GM12878 (cell line): ENCODE data around the gene DDX24. TPM values are rescaled to one million over a fixed set of nuclear protein-coding genes. Genes with fewer than 3 reads are reported as not detected.
A peak's percentile ranks its signal among the peaks of the same experiment; 100 is the strongest.

Experiments used
- ATAC-seq: fragments of 200-7000 bp; cut with Tn5 transposase; 3 replicates; pipeline ENCODE4 v1.9.1; 2020; ENCODE audit warnings: mild to moderate bottlenecking, moderate library complexity
- BruUV-seq: library from RNA; stranded (reverse); fragments of 400-500 nt; replicated peaks from 2 replicates; lab custom pipeline; 2021; lab: Mats Ljungman, UMichigan
- CTCF ChIA-PET: fragments of 300-600 bp; sonication (Branson Sonifier 250); formaldehyde crosslinking; extraction: SDS; loops from one replicate; lab custom pipeline; 2021; ENCODE audit warnings: inconsistent platforms; lab: Yijun Ruan, JAX
- POLR2A ChIA-PET: fragments of 350-600 bp; formaldehyde crosslinking; extraction: SDS; loops from one replicate; lab custom pipeline; 2021; ENCODE audit warnings: inconsistent platforms; lab: Charles Lee
- RAD21 ChIA-PET: fragments of 300-600 bp; sonication (Branson Sonifier 250); formaldehyde crosslinking; loops from one replicate; lab custom pipeline; 2023; ENCODE audit warnings: antibody characterized with exemption; ENCODE audit not compliant: unreplicated experiment; lab: Charles Lee
- SMC1A ChIA-PET: fragments of 300-600 bp; sonication (Branson Sonifier 250); formaldehyde crosslinking; loops from one replicate; lab custom pipeline; 2023; ENCODE audit not compliant: unreplicated experiment, uncharacterized antibody; lab: Charles Lee
- DNase-seq: peaks from one replicate; pipeline ENCODE4 v3.0.0-alpha.2; 2011; ENCODE audit warnings: low read depth, low spot score
- FAIRE-seq: peaks from 3 replicates; lab custom pipeline; 2011; peaks lifted over from hg19 to GRCh38; lab: Jason Lieb, UNC
- H2AFZ ChIP-seq: 2 replicates; pipeline ENCODE4 v1.6.0; 2011; ENCODE audit warnings: low read depth, low read length, control low read depth; ENCODE audit not compliant: control insufficient read depth
- H3K27ac ChIP-seq: 2 replicates; pipeline ENCODE4 v1.5.1; 2011; ENCODE audit warnings: control low read depth; ENCODE audit not compliant: control insufficient read depth, insufficient read depth
- H3K27me3 ChIP-seq, 2 experiments: replicated peaks in 1 of 2; 2 replicates each; pipeline versions ENCODE4 v1.6.0 to v1.6.1; 2011; ENCODE audit warnings: low read length in 1 of 2; ENCODE audit not compliant: control insufficient read depth in 2 of 2, insufficient read depth in 2 of 2
- H3K36me3 ChIP-seq, 2 experiments: 2 replicates each; pipeline ENCODE4 v1.5.1; 2011; ENCODE audit warnings: low read length in 1 of 2; ENCODE audit not compliant: control insufficient read depth in 2 of 2, insufficient read depth in 2 of 2
- H3K4me1 ChIP-seq: 2 replicates; pipeline ENCODE4 v1.6.1; 2011; ENCODE audit warnings: mild to moderate bottlenecking, low read length, moderate library complexity, mixed read lengths; ENCODE audit not compliant: control insufficient read depth, insufficient read depth
- H3K4me2 ChIP-seq: 2 replicates; pipeline ENCODE4 v1.6.0; 2011; ENCODE audit warnings: control low read depth; ENCODE audit not compliant: control insufficient read depth, insufficient read depth
- H3K4me3 ChIP-seq: fragments of 200-600 bp; sonication (generic); 2 replicates; pipeline ENCODE4 v1.5.1; 2016
- H3K79me2 ChIP-seq: 2 replicates; pipeline ENCODE4 v1.6.0; 2011; ENCODE audit warnings: low read length; ENCODE audit not compliant: control insufficient read depth, insufficient read depth
- H3K9ac ChIP-seq: 2 replicates; pipeline ENCODE4 v1.8.0; 2011; ENCODE audit warnings: low read length, control low read depth, mixed read lengths; ENCODE audit not compliant: control insufficient read depth, insufficient read depth
- H3K9me3 ChIP-seq: replicated peaks from 3 replicates; pipeline ENCODE4 v1.5.1; 2011; ENCODE audit warnings: mild to moderate bottlenecking, low read length; ENCODE audit not compliant: control insufficient read depth, insufficient read depth
- H4K20me1 ChIP-seq: 2 replicates; pipeline ENCODE4 v1.6.0; 2011; ENCODE audit not compliant: control insufficient read depth, insufficient read depth
- E4F1 ChIP-seq: fragments of 450-650 bp; IDR thresholded peaks from 2 replicates; pipeline ENCODE4 v1.6.1; 2018; ENCODE audit warnings: borderline replicate concordance, mild to moderate bottlenecking; ENCODE audit not compliant: partially characterized antibody
- NR2C1 ChIP-seq: fragments of 450-650 bp; IDR thresholded peaks from 2 replicates; pipeline ENCODE4 v1.6.1; 2017; ENCODE audit warnings: antibody characterized with exemption, mild to moderate bottlenecking, moderate library complexity
- NRF1 ChIP-seq: conservative IDR thresholded peaks from 2 replicates; pipeline ENCODE4 v1.6.1; 2011; ENCODE audit warnings: mild to moderate bottlenecking, low read depth, low read length, improper control_type of control experiment
- PKNOX1 ChIP-seq: fragments of 450-650 bp; IDR thresholded peaks from 2 replicates; pipeline ENCODE4 v1.6.1; 2016; ENCODE audit warnings: mild to moderate bottlenecking
- SMARCA5 ChIP-seq: fragments of 450-650 bp; IDR thresholded peaks from 2 replicates; pipeline ENCODE4 v1.6.1; 2017; ENCODE audit warnings: mild to moderate bottlenecking
- WGBS: methylation state at CpG from one replicate; pipeline ENCODE4 v1.1.6; 2016; ENCODE audit warnings: low lambda C conversion rate; ENCODE audit not compliant: insufficient replicate concordance, insufficient coverage; ENCODE audit errors: missing lambda C conversion rate; 5-methylcytosine and 5-hydroxymethylcytosine counted together
- in situ Hi-C: fragments of 300-500 bp; cut with MboI; formaldehyde crosslinking; loops from 9 replicates; pipeline ENCODE4 v1.14.3; 2018; ENCODE audit warnings: mixed read lengths
- intact Hi-C: fragments of 100-400 bp; cut with micrococcal nuclease; formaldehyde crosslinking; loops from one replicate; pipeline ENCODE4 v1.14.2; 2022; ENCODE audit not compliant: unreplicated experiment
- polyA plus RNA-seq, 11 experiments: library from polyadenylated mRNA; depleted of rRNA in 4 of 11; unstranded in 6 of 11; stranded (reverse) in 5 of 11; fragments of >200 nt; fragmentation: Nextera tagmentation in 4 of 11; fragmentation: Illumina TruSeq in 1 of 11; extraction: Ambion mirVana in 4 of 11; extraction: Trizol in 1 of 11; gene quantifications; 1 replicate in 1 of 11; 2 replicates in 10 of 11; pipeline versions ENCODE4 v1.2.1 to v1.2.3, GENCODE V29; 2011 to 2016; ENCODE audit warnings: inconsistent platforms in 2 of 11, missing spikeins in 2 of 11, low read depth in 1 of 11
- total RNA-seq, 4 experiments: library from RNA; depleted of rRNA in 3 of 4; stranded (reverse); fragments of >200 nt in 3 of 4; fragmentation: Illumina TruSeq in 1 of 4; extraction: Trizol in 1 of 4; gene quantifications; 2 replicates each; pipeline versions ENCODE4 v1.2.1 to v1.2.3, GENCODE V29; 2013 to 2021

DDX24 gene
- total and polyA plus RNA-seq, 10 of the 15 experiments (the other 5 are each of a cell fraction or from before 2014, with no cell fraction given), result 137 to 266 (median 184) TPM

GRCh38 chr14:94008234-94008633, 72.8 kb downstream of the DDX24 start:
- BruUV-seq, result no TSS peak
- Histone ChIP-seq H3K36me3 (no peaks in the 10 kb centered on the region), H3K27ac (no peak overlapping the region), H3K79me2 (no peaks in the 10 kb centered on the region), H3K9ac (no peak overlapping the region), H3K9me3 (no peaks in the 10 kb centered on the region), H2AFZ (no peak overlapping the region), H4K20me1 (no peaks in the 10 kb centered on the region), H3K27me3 (no peaks in the 10 kb centered on the region), H3K4me1 (peaks cover 36% of the 10 kb centered on the region), H3K4me3 (no peak overlapping the region), H3K4me2 (no peak overlapping the region)
- intact Hi-C loops (no loop called here), in situ Hi-C loops (loop anchor here (10.0 kb wide), 1 partner anchor 353 kb away; no protein-coding TSS in a partner anchor)
- FAIRE-seq (no peak), DNase-seq (no peak), ATAC-seq (no peak)
- TF ChIP-seq NRF1 (no peak), NR2C1 (no peak), E4F1 (no peak), SMARCA5 (peak; percentile 69; the same call in 1 of the 2 replicates), PKNOX1 (0 out of 2 replicates have a peak, but pooled peaks have one; percentile 0)
- RAD21 ChIA-PET, result interaction anchor here (2.0 kb wide), 1 partner anchor 128 kb away, joined by 7 read pairs; no protein-coding TSS in a partner anchor
- whole genome bisulfite sequencing, result 12% methylated on average over 3 of the region's 3 CpGs
- CTCF ChIA-PET, result interaction anchor here (1.0 to 8.1 kb wide), 6 partner anchors 9 to 124 kb away, joined by 3 to 56 read pairs (median 8); no protein-coding TSS in a partner anchor
- POLR2A ChIA-PET, result no interaction called here
- SMC1A ChIA-PET, result interaction anchor here (1.6 to 2.1 kb wide), 3 partner anchors 11 to 72 kb away, joined by 3 to 11 read pairs (median 7); partner anchors contain the start of gene CCDC197
